SK-N-SH (cell line): ENCODE measurements around the gene NEGR1. TPM values are rescaled to one million over a fixed set of nuclear protein-coding genes. Genes with fewer than 3 reads are reported as not detected.

Experiments
- CTCF ChIA-PET: fragments of 300-600, 350-600 bp; formaldehyde crosslinking; extraction: SDS; loops from one replicate; lab custom pipeline; 2021; lab: Yijun Ruan, JAX
- POLR2A ChIA-PET: fragments of 350-600 bp; sonication (Branson Sonifier 250); formaldehyde crosslinking; extraction: SDS; loops from one replicate; lab custom pipeline; 2020; ENCODE audit warnings: antibody characterized with exemption, inconsistent platforms; lab: Yijun Ruan, JAX
- DNase-seq: peaks from one replicate; pipeline ENCODE4 v3.0.0; 2012
- H2AFZ ChIP-seq: fragments of 200-600 bp; sonication (generic); 2 replicates; pipeline ENCODE4 v1.8.1; 2016; ENCODE audit warnings: antibody characterized with exemption, mild to moderate bottlenecking, low read depth
- H3F3A ChIP-seq: fragments of 200-600 bp; sonication (generic); replicated peaks from 2 replicates; pipeline ENCODE3; 2016; ENCODE audit warnings: antibody characterized with exemption, mild to moderate bottlenecking; ENCODE audit not compliant: insufficient read depth
- H3K27ac ChIP-seq, 2 experiments: fragments of 200-500 bp in 1 of 2; fragments of 200-600 bp in 1 of 2; sonication (Bioruptor generic) in 1 of 2; sonication (generic), shearing (Covaris generic) in 1 of 2; 2 replicates each; pipeline versions ENCODE4 v1.5.1 to v1.6.1; 2014 to 2016; ENCODE audit warnings: low read depth in 2 of 2, inconsistent platforms in 1 of 2, low read length in 1 of 2, mild to moderate bottlenecking in 1 of 2, mixed read lengths in 1 of 2
- H3K27me3 ChIP-seq: fragments of 200-600 bp; sonication (generic), shearing (Covaris generic); 2 replicates; pipeline ENCODE4 v1.6.1; 2016; ENCODE audit warnings: mixed run types; ENCODE audit not compliant: insufficient read depth
- H3K36me3 ChIP-seq, 2 experiments: fragments of 200-500 bp in 1 of 2; fragments of 200-600 bp in 1 of 2; sonication (Bioruptor generic) in 1 of 2; sonication (generic) in 1 of 2; replicated peaks in 1 of 2; 2 replicates each; pipeline versions ENCODE3 to v1.5.1; 2014 to 2016; ENCODE audit warnings: low read length in 1 of 2, mild to moderate bottlenecking in 1 of 2; ENCODE audit not compliant: insufficient read depth in 2 of 2, control insufficient read depth in 1 of 2
- H3K4me1 ChIP-seq, 2 experiments: fragments of 200-500 bp in 1 of 2; fragments of 200-600 bp in 1 of 2; sonication (Bioruptor generic) in 1 of 2; sonication (generic), shearing (Covaris generic) in 1 of 2; 2 replicates each; pipeline versions ENCODE4 v1.5.1 to v1.6.1; 2014 to 2016; ENCODE audit warnings: low read depth in 1 of 2, low read length in 1 of 2, mixed run types in 1 of 2; ENCODE audit not compliant: insufficient read depth in 2 of 2, control insufficient read depth in 1 of 2
- H3K4me2 ChIP-seq: fragments of 200-600 bp; sonication (generic), shearing (Covaris generic); 2 replicates; pipeline ENCODE4 v1.6.1; 2017; ENCODE audit warnings: mixed run types
- H3K4me3 ChIP-seq, 2 experiments: fragments of 200-500 bp in 1 of 2; fragments of 200-600 bp in 1 of 2; sonication (Bioruptor generic) in 1 of 2; sonication (generic), shearing (Covaris generic) in 1 of 2; 2 replicates each; pipeline versions ENCODE4 v1.5.1 to v1.8.1; 2014 to 2016; ENCODE audit warnings: low read depth in 2 of 2, inconsistent platforms in 1 of 2, low read length in 1 of 2, mild to moderate bottlenecking in 1 of 2, mixed read lengths in 1 of 2, moderate library complexity in 1 of 2
- H3K79me2 ChIP-seq: fragments of 200-600 bp; sonication (generic); 2 replicates; pipeline ENCODE4 v1.8.1; 2017; ENCODE audit warnings: mild to moderate bottlenecking; ENCODE audit not compliant: insufficient read depth
- H3K9ac ChIP-seq: fragments of 200-600 bp; sonication (generic); 2 replicates; pipeline ENCODE4 v1.6.1; 2017; ENCODE audit warnings: mixed run types
- H3K9me2 ChIP-seq: fragments of 200-600 bp; sonication (generic); 2 replicates; pipeline ENCODE4 v1.6.1; 2017; ENCODE audit warnings: mixed run types
- H3K9me3 ChIP-seq: fragments of 200-600 bp; sonication (generic); 2 replicates; pipeline ENCODE4 v1.6.1; 2017; ENCODE audit warnings: mixed run types, mild to moderate bottlenecking, moderate library complexity
- H4K20me1 ChIP-seq: fragments of 200-600 bp; sonication (generic); 2 replicates; pipeline ENCODE4 v1.6.1; 2017; ENCODE audit warnings: mild to moderate bottlenecking, mixed run types; ENCODE audit not compliant: insufficient read depth
- CHD2 ChIP-seq: fragments of 150-350 bp; IDR thresholded peaks from 2 replicates; pipeline ENCODE4 v1.6.1; 2018; ENCODE audit warnings: low read length; ENCODE audit not compliant: partially characterized antibody
- ELF1 ChIP-seq: IDR thresholded peaks from 2 replicates; pipeline ENCODE4 v1.4.0; 2012
- EP300 ChIP-seq, 2 experiments: IDR thresholded peaks; 2 replicates each; pipeline versions ENCODE4 v1.4.0 to v1.6.1; 2012; ENCODE audit warnings: borderline replicate concordance in 1 of 2, low read depth in 1 of 2, low read length in 1 of 2
- FOSL2 ChIP-seq: IDR thresholded peaks from 2 replicates; pipeline ENCODE4 v1.4.0; 2012; ENCODE audit warnings: low read depth, mild to moderate bottlenecking, moderate library complexity, borderline replicate concordance
- GABPA ChIP-seq: IDR thresholded peaks from 2 replicates; pipeline ENCODE4 v1.4.0; 2012; ENCODE audit warnings: low read depth, mild to moderate bottlenecking
- JUND ChIP-seq: IDR thresholded peaks from 2 replicates; pipeline ENCODE4 v1.4.0; 2012
- MEF2A ChIP-seq: IDR thresholded peaks from 2 replicates; pipeline ENCODE4 v1.4.0; 2012; ENCODE audit warnings: low read depth, borderline replicate concordance
- NFIC ChIP-seq: IDR thresholded peaks from 2 replicates; pipeline ENCODE4 v1.4.0; 2012; ENCODE audit warnings: borderline replicate concordance
- RCOR1 ChIP-seq: fragments of 150-350 bp; IDR thresholded peaks from 2 replicates; pipeline ENCODE4 v1.6.1; 2017; ENCODE audit warnings: antibody characterized with exemption, low read length
- RFX5 ChIP-seq: IDR thresholded peaks from 2 replicates; pipeline ENCODE4 v1.6.1; 2012; ENCODE audit warnings: mild to moderate bottlenecking, improper control_type of control experiment, low read length
- TAF1 ChIP-seq: IDR thresholded peaks from 2 replicates; pipeline ENCODE4 v1.6.1; 2012; ENCODE audit warnings: low read depth, mild to moderate bottlenecking, low read length, moderate library complexity, borderline replicate concordance
- TEAD4 ChIP-seq: IDR thresholded peaks from 2 replicates; pipeline ENCODE4 v1.4.0; 2012; ENCODE audit warnings: mild to moderate bottlenecking, borderline replicate concordance; ENCODE audit not compliant: insufficient read depth
- USF2 ChIP-seq: fragments of 150-350 bp; IDR thresholded peaks from 2 replicates; pipeline ENCODE4 v1.6.1; 2017; ENCODE audit warnings: antibody characterized with exemption, low read length, low read depth, borderline replicate concordance
- WGBS: methylation state at CpG from one replicate; pipeline ENCODE4 v1.1.6; 2017; ENCODE audit warnings: low lambda C conversion rate; 5-methylcytosine and 5-hydroxymethylcytosine counted together
- polyA plus RNA-seq, 3 experiments: library from polyadenylated mRNA; depleted of rRNA; stranded (reverse); fragments of >200 nt; gene quantifications; 2 replicates each; pipeline ENCODE4 v1.2.3, GENCODE V29; 2012
- TF ChIP-seq, protein P1 (sequence below): IDR thresholded peaks from 2 replicates; pipeline ENCODE4 v1.6.1; 2012; ENCODE audit warnings: mild to moderate bottlenecking, low read depth, low read length, moderate library complexity

The NEGR1 gene
- polyA plus RNA-seq, 1 of the 3 experiments (the other 2 are of a cell fraction), result 0.21 TPM

DNA sequence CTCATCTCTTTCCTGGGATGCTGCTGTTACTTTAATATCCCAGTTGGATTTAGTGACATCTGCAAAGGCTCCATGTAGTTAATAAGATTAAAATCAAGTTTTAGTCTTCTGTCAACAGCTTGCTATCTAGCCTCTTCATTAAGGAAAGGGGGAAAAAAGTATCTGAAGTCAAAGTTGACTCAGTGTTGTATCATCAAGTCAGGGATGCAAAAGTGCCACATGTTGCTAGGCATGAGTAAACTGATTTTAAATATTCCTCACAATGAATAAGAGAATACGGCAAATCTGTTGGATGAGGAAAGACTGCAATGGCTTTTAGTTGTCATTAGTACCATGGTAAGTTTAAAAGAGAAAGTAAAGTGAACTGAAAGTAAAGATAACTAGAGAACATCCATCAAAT is 818.3 kb downstream of the NEGR1 start:
- ChIA-PET CTCF (no interaction called here), POLR2A (no interaction called here)
- DNase-seq, result no peak
- H3K9me3 ChIP-seq, result no peaks in the 10 kb centered on the region
- H3K9me2 ChIP-seq, result no peaks in the 10 kb centered on the region
- no peak overlapping the region for H3K27ac ChIP-seq
- 0 out of 2 replicates have a peak overlapping the region, but pooled peaks have one; percentile 6 for H3K4me2 ChIP-seq
- no peaks in the 10 kb centered on the region for H3F3A ChIP-seq
- H3K79me2 ChIP-seq, result no peaks in the 10 kb centered on the region
- H4K20me1 ChIP-seq, result no peaks in the 10 kb centered on the region
- no peak overlapping the region for H3K9ac ChIP-seq
- no peak overlapping the region for H3K4me3 ChIP-seq
- H2AFZ ChIP-seq, result no peak overlapping the region
- TF ChIP-seq USF2, result no peak
- TF ChIP-seq TEAD4, result no peak
- TF ChIP-seq, protein P1, sequence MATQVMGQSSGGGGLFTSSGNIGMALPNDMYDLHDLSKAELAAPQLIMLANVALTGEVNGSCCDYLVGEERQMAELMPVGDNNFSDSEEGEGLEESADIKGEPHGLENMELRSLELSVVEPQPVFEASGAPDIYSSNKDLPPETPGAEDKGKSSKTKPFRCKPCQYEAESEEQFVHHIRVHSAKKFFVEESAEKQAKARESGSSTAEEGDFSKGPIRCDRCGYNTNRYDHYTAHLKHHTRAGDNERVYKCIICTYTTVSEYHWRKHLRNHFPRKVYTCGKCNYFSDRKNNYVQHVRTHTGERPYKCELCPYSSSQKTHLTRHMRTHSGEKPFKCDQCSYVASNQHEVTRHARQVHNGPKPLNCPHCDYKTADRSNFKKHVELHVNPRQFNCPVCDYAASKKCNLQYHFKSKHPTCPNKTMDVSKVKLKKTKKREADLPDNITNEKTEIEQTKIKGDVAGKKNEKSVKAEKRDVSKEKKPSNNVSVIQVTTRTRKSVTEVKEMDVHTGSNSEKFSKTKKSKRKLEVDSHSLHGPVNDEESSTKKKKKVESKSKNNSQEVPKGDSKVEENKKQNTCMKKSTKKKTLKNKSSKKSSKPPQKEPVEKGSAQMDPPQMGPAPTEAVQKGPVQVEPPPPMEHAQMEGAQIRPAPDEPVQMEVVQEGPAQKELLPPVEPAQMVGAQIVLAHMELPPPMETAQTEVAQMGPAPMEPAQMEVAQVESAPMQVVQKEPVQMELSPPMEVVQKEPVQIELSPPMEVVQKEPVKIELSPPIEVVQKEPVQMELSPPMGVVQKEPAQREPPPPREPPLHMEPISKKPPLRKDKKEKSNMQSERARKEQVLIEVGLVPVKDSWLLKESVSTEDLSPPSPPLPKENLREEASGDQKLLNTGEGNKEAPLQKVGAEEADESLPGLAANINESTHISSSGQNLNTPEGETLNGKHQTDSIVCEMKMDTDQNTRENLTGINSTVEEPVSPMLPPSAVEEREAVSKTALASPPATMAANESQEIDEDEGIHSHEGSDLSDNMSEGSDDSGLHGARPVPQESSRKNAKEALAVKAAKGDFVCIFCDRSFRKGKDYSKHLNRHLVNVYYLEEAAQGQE, result no peak
- H3K4me1 ChIP-seq, result peaks cover 0 to 3% of the 10 kb centered on the region in 2 experiments; a peak in 2 of 4 replicates
- no peaks in the 10 kb centered on the region for H3K27me3 ChIP-seq
- no peaks in the 10 kb centered on the region for H3K36me3 ChIP-seq
- WGBS, result 46% methylated on average over 1 of the region's 1 CpG

- TF ChIP-seq ELF1, result no peak
- no peak for TF ChIP-seq RCOR1
- TF ChIP-seq JUND, result no peak
- no peak for TF ChIP-seq TAF1
- TF ChIP-seq RFX5, result no peak
- no peak for TF ChIP-seq MEF2A
- TF ChIP-seq FOSL2, result no peak
- TF ChIP-seq GABPA, result no peak
- TF ChIP-seq TEAD4, result no peak
- no peak for TF ChIP-seq NFIC
- no peak for TF ChIP-seq EP300 (IDR thresholded peaks at IDR 0.05; ENCODE audit: borderline replicate concordance in 1 of 2, low read depth in 1 of 2, low read length in 1 of 2)
- TF ChIP-seq CHD2, result no peak
- CTCF ChIA-PET, result no interaction called here
- POLR2A ChIA-PET, result no interaction called here
- H4K20me1 ChIP-seq, result no peaks in the 10 kb centered on the region
- no peaks in the 10 kb centered on the region for H3K36me3 ChIP-seq
- 25% methylated on average over 5 of the region's 5 CpGs for WGBS
- no peak overlapping the region for H2AFZ ChIP-seq
- no peak overlapping the region for H3K27ac ChIP-seq
- H3K79me2 ChIP-seq, result no peaks in the 10 kb centered on the region
- no peaks in the 10 kb centered on the region for H3F3A ChIP-seq
- H3K4me2 ChIP-seq, result no peak overlapping the region
- no peaks in the 10 kb centered on the region for H3K9me3 ChIP-seq
- no peaks in the 10 kb centered on the region for H3K27me3 ChIP-seq
- peaks cover 0 to 3% of the 10 kb centered on the region in 2 experiments; a peak in 2 of 4 replicates for H3K4me1 ChIP-seq
- H3K9me2 ChIP-seq, result no peaks in the 10 kb centered on the region
- no peak overlapping the region for H3K9ac ChIP-seq
- no peak for DNase-seq
- H3K4me3 ChIP-seq, result no peak overlapping the region
Measured at GRCh38 chr1:71463144-71463543, 819.2 kb downstream of the NEGR1 start.
